B cell (primary cell): Measurements from ENCODE around the gene TRIM68. TPM values are rescaled to one million over a fixed set of nuclear protein-coding genes. Genes with fewer than 3 reads are reported as not detected.

ENCODE experiments used
- ATAC-seq: fragments of 200-7000 bp; cut with Tn5 transposase; one replicate; pipeline ENCODE4 v1.10.0; 2021; ENCODE audit warnings: low read depth, mild to moderate bottlenecking, moderate number of reproducible peaks, moderate library complexity
- CTCF ChIA-PET: fragments of 350-600 bp; sonication (Branson Sonifier 250); formaldehyde crosslinking; loops from one replicate; lab custom pipeline; 2021; ENCODE audit warnings: antibody characterized with exemption, inconsistent platforms; lab: Charles Lee
- POLR2A ChIA-PET: fragments of 350-600 bp; sonication (Branson Sonifier 250); formaldehyde crosslinking; loops from one replicate; lab custom pipeline; 2021; ENCODE audit warnings: antibody characterized with exemption; lab: Charles Lee
- DNase-seq: peaks from one replicate; pipeline ENCODE4 v3.0.0; 2013
- H2AFZ ChIP-seq: 2 replicates; pipeline ENCODE4 v1.6.1; 2012; ENCODE audit warnings: mild to moderate bottlenecking, low read depth, low read length; ENCODE audit not compliant: insufficient read depth, poor library complexity, severe bottlenecking
- H3K27ac ChIP-seq, 2 donors: 1 replicate in 1 of 2; 2 replicates in 1 of 2; pipeline ENCODE4 v1.5.1; 2012 to 2013; ENCODE audit warnings: low read length in 2 of 2, mild to moderate bottlenecking in 2 of 2, moderate library complexity in 1 of 2
- H3K27me3 ChIP-seq, 4 experiments: fragments of 200-600 bp in 1 of 4; sonication (generic) in 1 of 4; replicated peaks in 1 of 4; 1 replicate in 2 of 4; 2 replicates in 2 of 4; pipeline versions ENCODE4 v1.6.1 to v1.7.0; 2013 to 2016; ENCODE audit warnings: low read length in 3 of 4, mild to moderate bottlenecking in 2 of 4, mixed read lengths in 1 of 4, moderate library complexity in 1 of 4; ENCODE audit not compliant: insufficient read depth in 4 of 4, control insufficient read depth in 3 of 4; ENCODE audit errors: control extremely low read depth in 1 of 4
- H3K36me3 ChIP-seq, 2 experiments: replicated peaks in 1 of 2; 1 replicate in 1 of 2; 2 replicates in 1 of 2; pipeline versions ENCODE4 v1.6.1 to v1.7.1; 2013; ENCODE audit warnings: low read length in 1 of 2; ENCODE audit not compliant: insufficient read depth in 2 of 2, control insufficient read depth in 1 of 2; ENCODE audit errors: control extremely low read depth in 1 of 2, extremely low read depth in 1 of 2
- H3K4me1 ChIP-seq, 2 donors: fragments of 200-600 bp in 1 of 2; sonication (generic) in 1 of 2; 1 replicate in 1 of 2; 2 replicates in 1 of 2; pipeline versions ENCODE4 v1.5.1 to v1.6.1; 2013 to 2017; ENCODE audit warnings: low read length in 2 of 2; ENCODE audit not compliant: control insufficient read depth in 2 of 2, insufficient read depth in 2 of 2
- H3K4me2 ChIP-seq: replicated peaks from 2 replicates; pipeline ENCODE3; 2012; ENCODE audit warnings: mild to moderate bottlenecking, low read depth, low read length; ENCODE audit not compliant: poor library complexity, severe bottlenecking
- H3K4me3 ChIP-seq, 5 experiments: fragments of 200-600 bp in 1 of 5; sonication (generic) in 1 of 5; 1 replicate in 3 of 5; 2 replicates in 2 of 5; pipeline versions ENCODE4 v1.5.1 to v1.7.0; 2011 to 2016; ENCODE audit warnings: low read length in 4 of 5, mild to moderate bottlenecking in 4 of 5, low read depth in 2 of 5, control low read depth in 1 of 5, moderate library complexity in 1 of 5; ENCODE audit not compliant: insufficient read depth in 1 of 5; ENCODE audit errors: control extremely low read depth in 1 of 5, extremely low read depth in 1 of 5
- H3K79me2 ChIP-seq: fragments of 200-600 bp; sonication (generic); one replicate; pipeline ENCODE4 v1.6.0; 2016; ENCODE audit warnings: low read length; ENCODE audit not compliant: control insufficient read depth, insufficient read depth
- H3K9ac ChIP-seq: fragments of 200-600 bp; sonication (generic); 2 replicates; pipeline ENCODE4 v1.6.1; 2017; ENCODE audit warnings: mild to moderate bottlenecking, low read length, moderate library complexity
- H3K9me3 ChIP-seq, 3 donors: one replicate each; pipeline versions ENCODE4 v1.6.1 to v1.7.1; 2013; ENCODE audit warnings: low read length in 2 of 3; ENCODE audit not compliant: control insufficient read depth in 2 of 3, insufficient read depth in 1 of 3; ENCODE audit errors: control extremely low read depth in 1 of 3
- H4K20me1 ChIP-seq: 2 replicates; pipeline ENCODE4 v1.6.0; 2012; ENCODE audit warnings: mild to moderate bottlenecking, low read length; ENCODE audit not compliant: insufficient read depth, control insufficient read depth, poor library complexity, severe bottlenecking
- H3K27ac Mint-ChIP-seq: one replicate; pipeline ENCODE4 v1.8.0; 2021; ENCODE audit warnings: mixed read lengths
- H3K27me3 Mint-ChIP-seq: one replicate; pipeline ENCODE4 v1.8.0; 2021; ENCODE audit warnings: mixed read lengths
- H3K4me1 Mint-ChIP-seq: one replicate; pipeline ENCODE4 v1.8.0; 2021; ENCODE audit warnings: mixed read lengths
- H3K4me3 Mint-ChIP-seq: one replicate; pipeline ENCODE4 v1.8.0; 2021; ENCODE audit warnings: mixed read lengths
- H3K9me3 Mint-ChIP-seq: one replicate; pipeline ENCODE4 v1.8.0; 2022; ENCODE audit warnings: mixed read lengths; ENCODE audit not compliant: insufficient read depth
- CTCF ChIP-seq: fragments of 200-600 bp; IDR thresholded peaks from one replicate; pipeline ENCODE4 v1.8.0; 2022; ENCODE audit warnings: antibody characterized with exemption, mild to moderate bottlenecking
- EZH2 ChIP-seq: IDR thresholded peaks from 2 replicates; pipeline ENCODE4 v1.6.1; 2012; ENCODE audit warnings: borderline replicate concordance, low read depth, mild to moderate bottlenecking, moderate library complexity, low read length; ENCODE audit not compliant: insufficient read depth, poor library complexity, severe bottlenecking
- WGBS: methylation state at CpG from one replicate; pipeline ENCODE4 v1.1.5; 2013; ENCODE audit warnings: missing lambda C conversion rate; ENCODE audit not compliant: insufficient coverage; 5-methylcytosine and 5-hydroxymethylcytosine counted together
- intact Hi-C: fragments of 100-400 bp; cut with micrococcal nuclease; formaldehyde crosslinking; loops from one replicate; pipeline ENCODE4 v1.10.0; 2022
- polyA plus RNA-seq: library from polyadenylated mRNA; depleted of rRNA; stranded (reverse); fragments of >200 nt; gene quantifications from 2 replicates; pipeline ENCODE4 v1.2.3, GENCODE V29; 2012
- total RNA-seq, 2 donors: library from RNA; stranded (reverse); fragments of 120-200 nt in 1 of 2; gene quantifications; 1 replicate in 1 of 2; 2 replicates in 1 of 2; pipeline versions ENCODE4 v1.2.3 to v1.2.4, GENCODE V29; 2013 to 2022

TRIM68 gene
- total and polyA plus RNA-seq, 2 donors (not counting 1 experiment from before 2014, with no cell fraction given): 7.6 to 21.7 TPM

- Histone ChIP-seq H3K36me3 (no peaks in the 10 kb centered on the region), H2AFZ (no peak overlapping the region), H3K9me3 (peaks cover 0 to 5% (median 0%) of the 10 kb centered on the region in 3 donors), H3K9ac (no peak overlapping the region), H3K27me3 (peaks cover 0 to 21% (median 2%) of the 10 kb centered on the region in 4 experiments), H3K79me2 (no peaks in the 10 kb centered on the region), H3K4me1 (no peaks in the 10 kb centered on the region), H4K20me1 (no peaks in the 10 kb centered on the region), H3K4me2 (no peak overlapping the region), H3K4me3 (no peak overlapping the region), H3K27ac (no peak overlapping the region)
- DNase-seq (no peak), ATAC-seq (no peak)
- no peaks in the 10 kb centered on the region for H3K4me1 Mint-ChIP-seq
- intact Hi-C loops: no loop called here
- no peak for TF ChIP-seq EZH2
- TF ChIP-seq CTCF: no peak
- no peak overlapping the region for H3K27ac Mint-ChIP-seq
- CTCF ChIA-PET: no interaction called here
- POLR2A ChIA-PET: no interaction called here
- H3K27me3 Mint-ChIP-seq: peaks cover 36% of the 10 kb centered on the region
- H3K9me3 Mint-ChIP-seq: no peaks in the 10 kb centered on the region
- no peak overlapping the region for H3K4me3 Mint-ChIP-seq
- WGBS: 81% methylated on average over 6 of the region's 8 CpGs
Measured at GRCh38 chr11:4551346-4551979, 56.6 kb downstream of the TRIM68 start.

Other genes starting within 250 kb of the TRIM68 start
- gene OR52B4, start 239.8 kb downstream of the TRIM68 start, total RNA-seq: not detected in 2 replicates
- gene OR52B4, start 239.8 kb downstream of the TRIM68 start, polyA plus RNA-seq: not detected in 2 replicates
- 26.7 and 30.9 TPM in 2 replicates for gene TRIM21, start 214.5 kb downstream of the TRIM68 start, total RNA-seq
- gene TRIM21, start 214.5 kb downstream of the TRIM68 start, polyA plus RNA-seq: 10.1 and 11.8 TPM in 2 replicates
- not detected in 2 replicates for gene OR52K2, start 158.9 kb downstream of the TRIM68 start, total RNA-seq
- gene OR52K2, start 158.9 kb downstream of the TRIM68 start, polyA plus RNA-seq: not detected in 2 replicates
- not detected in 2 replicates for gene OR52K1, start 125.6 kb downstream of the TRIM68 start, total RNA-seq
- not detected in 2 replicates for gene OR52K1, start 125.6 kb downstream of the TRIM68 start, polyA plus RNA-seq
- not detected in 2 replicates for gene OR52M1, start 63.0 kb downstream of the TRIM68 start, total RNA-seq
- not detected in 2 replicates for gene OR52M1, start 63.0 kb downstream of the TRIM68 start, polyA plus RNA-seq
- not detected in 2 replicates for gene OR52I2, start 26.5 kb downstream of the TRIM68 start, total RNA-seq
- not detected in 2 replicates for gene OR52I2, start 26.5 kb downstream of the TRIM68 start, polyA plus RNA-seq
- gene OR52I1, start 14.2 kb downstream of the TRIM68 start, total RNA-seq: not detected in 2 replicates
- not detected in 2 replicates for gene OR52I1, start 14.2 kb downstream of the TRIM68 start, polyA plus RNA-seq
- not detected in 2 replicates for gene OR51D1, start 29.2 kb upstream of the TRIM68 start, total RNA-seq
- gene OR51D1, start 29.2 kb upstream of the TRIM68 start, polyA plus RNA-seq: not detected in 2 replicates
- gene OR51E1, start 35.8 kb upstream of the TRIM68 start, total RNA-seq: not detected in 2 replicates
- gene OR51E1, start 35.8 kb upstream of the TRIM68 start, polyA plus RNA-seq: not detected in 2 replicates
- gene OR51E2, start 89.6 kb upstream of the TRIM68 start, total RNA-seq: not detected in 2 replicates
- gene OR51E2, start 89.6 kb upstream of the TRIM68 start, polyA plus RNA-seq: not detected in 2 replicates
- not detected in 2 replicates for gene MMP26, start 96.6 kb upstream of the TRIM68 start, total RNA-seq
- gene MMP26, start 96.6 kb upstream of the TRIM68 start, polyA plus RNA-seq: not detected in 2 replicates
- gene OR51F1, start 161.7 kb upstream of the TRIM68 start, total RNA-seq: not detected in 2 replicates
- gene OR51F1, start 161.7 kb upstream of the TRIM68 start, polyA plus RNA-seq: not detected in 2 replicates
- gene OR52R1, start 196.1 kb upstream of the TRIM68 start, total RNA-seq: not detected in 2 replicates
- not detected in 2 replicates for gene OR52R1, start 196.1 kb upstream of the TRIM68 start, polyA plus RNA-seq
- not detected in 2 replicates for gene OR51F2, start 213.1 kb upstream of the TRIM68 start, total RNA-seq
- not detected in 2 replicates for gene OR51F2, start 213.1 kb upstream of the TRIM68 start, polyA plus RNA-seq
- not detected in 2 replicates for gene OR51S1, start 241.0 kb upstream of the TRIM68 start, total RNA-seq
- not detected in 2 replicates for gene OR51S1, start 241.0 kb upstream of the TRIM68 start, polyA plus RNA-seq